Measurements from ENCODE around the gene NCKIPSD.

GRCh38 chr3:48727511-48727910 is 41.8 kb upstream of the NCKIPSD start:
- no peak for TF ChIP-seq POLR2AphosphoS5 (IDR thresholded peaks at IDR 0.05; ENCODE audit: insufficient read depth in 1 of 2, low read depth in 1 of 2)
- TF ChIP-seq CTCF (IDR thresholded peaks at IDR 0.05) = no peak
- no peak for TF ChIP-seq POLR2A (IDR thresholded peaks at IDR 0.05)
